IMR-90 (cell line): Measurements from ENCODE around the gene PHF14. TPM values are rescaled to one million over a fixed set of nuclear protein-coding genes. Genes with fewer than 3 reads are reported as not detected.
"Not testable (repeated sequence)": the region's sequence is repeated elsewhere in the genome, so short reads cannot be mapped to it uniquely, and the experiment has no call there.

Experiments used
- ATAC-seq: fragments of 200-7000 bp; cut with Tn5 transposase; 2 replicates; pipeline ENCODE4 v1.9.1; 2020; ENCODE audit warnings: low read depth, mild to moderate bottlenecking, moderate library complexity
- BruUV-seq: library from RNA; stranded (reverse); fragments of 400-500 nt; replicated peaks from 2 replicates; lab custom pipeline; 2021; lab: Mats Ljungman, UMichigan
- CTCF ChIA-PET: fragments of 300-600 bp; formaldehyde crosslinking; extraction: SDS; loops from one replicate; lab custom pipeline; 2021; ENCODE audit warnings: antibody characterized with exemption; lab: Yijun Ruan, JAX
- POLR2A ChIA-PET: fragments of 300-600 bp; sonication (Branson Sonifier 250); formaldehyde crosslinking; loops from one replicate; lab custom pipeline; 2022; ENCODE audit warnings: antibody characterized with exemption; ENCODE audit not compliant: unreplicated experiment; lab: Charles Lee
- DNase-seq: peaks from one replicate; pipeline ENCODE4 v3.0.0; 2013
- H2AFZ ChIP-seq: replicated peaks from 2 replicates; pipeline ENCODE3; 2013; ENCODE audit warnings: low read length, mild to moderate bottlenecking; ENCODE audit not compliant: poor library complexity
- H2AK5ac ChIP-seq: 2 replicates; pipeline ENCODE4 v1.6.1; 2013; ENCODE audit warnings: low read depth, low read length, inconsistent platforms
- H2AK9ac ChIP-seq: replicated peaks from 2 replicates; pipeline ENCODE3; 2013; ENCODE audit warnings: mild to moderate bottlenecking, low read depth, low read length, moderate library complexity; ENCODE audit not compliant: poor library complexity
- H2BK120ac ChIP-seq: 2 replicates; pipeline ENCODE4 v1.6.1; 2013; ENCODE audit warnings: low read depth, low read length, inconsistent platforms
- H2BK15ac ChIP-seq: 3 replicates; pipeline ENCODE4 v1.6.1; 2013; ENCODE audit warnings: low read depth, low read length, inconsistent platforms
- H2BK20ac ChIP-seq: 2 replicates; pipeline ENCODE4 v1.6.1; 2013; ENCODE audit warnings: low read depth, mild to moderate bottlenecking, inconsistent platforms, low read length, moderate library complexity
- H2BK5ac ChIP-seq: 2 replicates; pipeline ENCODE4 v1.6.1; 2013; ENCODE audit warnings: mild to moderate bottlenecking, low read depth, low read length, inconsistent platforms; ENCODE audit not compliant: poor library complexity, severe bottlenecking
- H3K14ac ChIP-seq: replicated peaks from 2 replicates; pipeline ENCODE4 v1.6.1; 2013; ENCODE audit warnings: low read depth, low read length, inconsistent platforms
- H3K18ac ChIP-seq: 2 replicates; pipeline ENCODE4 v1.6.1; 2013; ENCODE audit warnings: low read depth, low read length, control low read depth
- H3K23ac ChIP-seq: 2 replicates; pipeline ENCODE4 v1.6.1; 2013; ENCODE audit warnings: low read depth, low read length, inconsistent platforms
- H3K27ac ChIP-seq: 2 replicates; pipeline ENCODE4 v1.5.1; 2013; ENCODE audit warnings: mild to moderate bottlenecking, control low read depth, low read length; ENCODE audit not compliant: insufficient read depth
- H3K27me3 ChIP-seq: 2 replicates; pipeline ENCODE4 v1.6.1; 2013; ENCODE audit warnings: low read length; ENCODE audit not compliant: control insufficient read depth, insufficient read depth
- H3K36me3 ChIP-seq: 2 replicates; pipeline ENCODE4 v1.6.1; 2013; ENCODE audit warnings: low read length, mixed read lengths; ENCODE audit not compliant: control insufficient read depth, insufficient read depth
- H3K4ac ChIP-seq: 2 replicates; pipeline ENCODE4 v1.6.1; 2013; ENCODE audit warnings: low read depth, low read length, inconsistent platforms
- H3K4me1 ChIP-seq: 2 replicates; pipeline ENCODE4 v1.6.1; 2013; ENCODE audit warnings: low read length, mixed read lengths; ENCODE audit not compliant: control insufficient read depth, insufficient read depth
- H3K4me2 ChIP-seq: 2 replicates; pipeline ENCODE4 v1.6.1; 2013; ENCODE audit warnings: low read depth, mild to moderate bottlenecking, control low read depth, low read length, moderate library complexity
- H3K4me3 ChIP-seq: 2 replicates; pipeline ENCODE4 v1.5.1; 2013; ENCODE audit warnings: low read depth, mild to moderate bottlenecking, control low read depth, low read length, moderate library complexity; ENCODE audit not compliant: insufficient read depth
- H3K56ac ChIP-seq: 2 replicates; pipeline ENCODE4 v1.6.1; 2013; ENCODE audit warnings: low read length, inconsistent platforms; ENCODE audit not compliant: insufficient read depth; ENCODE audit errors: extremely low read depth
- H3K79me1 ChIP-seq, 2 experiments: 2 replicates each; pipeline ENCODE4 v1.6.1; 2013; ENCODE audit warnings: low read length in 2 of 2, inconsistent platforms in 1 of 2, low read depth in 1 of 2
- H3K9ac ChIP-seq: 2 replicates; pipeline ENCODE4 v1.6.1; 2013; ENCODE audit warnings: low read depth, low read length, control low read depth
- H3K9me1 ChIP-seq: 2 replicates; pipeline ENCODE4 v1.6.1; 2013; ENCODE audit warnings: low read length, inconsistent platforms; ENCODE audit not compliant: insufficient read depth
- H3K9me3 ChIP-seq: 2 replicates; pipeline ENCODE4 v1.6.1; 2013; ENCODE audit warnings: low read length; ENCODE audit not compliant: control insufficient read depth, insufficient read depth
- H4K20me1 ChIP-seq: 2 replicates; pipeline ENCODE4 v1.6.1; 2013; ENCODE audit warnings: low read length, inconsistent platforms; ENCODE audit not compliant: insufficient read depth
- H4K5ac ChIP-seq: 2 replicates; pipeline ENCODE4 v1.6.1; 2013; ENCODE audit warnings: mild to moderate bottlenecking, low read depth, low read length, control low read depth
- H4K8ac ChIP-seq, 2 experiments: 2 replicates each; pipeline ENCODE4 v1.6.1; 2013; ENCODE audit warnings: low read depth in 2 of 2, low read length in 2 of 2, control low read depth in 1 of 2, inconsistent platforms in 1 of 2
- H4K91ac ChIP-seq: 2 replicates; pipeline ENCODE4 v1.6.1; 2013; ENCODE audit warnings: low read depth, low read length, inconsistent platforms; ENCODE audit not compliant: insufficient read depth
- WGBS, 2 experiments: methylation state at CpG; one replicate each; pipeline versions ENCODE4 v1.1.5 to v1.1.7; 2013; ENCODE audit warnings: missing lambda C conversion rate in 2 of 2; ENCODE audit not compliant: insufficient read length in 1 of 2; ENCODE audit errors: extremely low coverage in 2 of 2; 5-methylcytosine and 5-hydroxymethylcytosine counted together
- dilution Hi-C: fragments of 300-500 bp; cut with HindIII; formaldehyde crosslinking; loops from one replicate; pipeline ENCODE4 v1.14.3; 2018; ENCODE audit warnings: low sequenced_read_pairs; ENCODE audit not compliant: unreplicated experiment
- in situ Hi-C: fragments of 300-500 bp; cut with MboI; formaldehyde crosslinking; loops from 3 replicates; pipeline ENCODE4 v1.14.3; 2019; ENCODE audit warnings: low sequenced_read_pairs, inconsistent platforms, mixed read lengths
- intact Hi-C: fragments of 100-400 bp; cut with micrococcal nuclease; formaldehyde crosslinking; loops from 2 replicates; pipeline ENCODE4 v1.10.0; 2022
- polyA plus RNA-seq, 3 experiments: library from polyadenylated mRNA; depleted of rRNA; stranded (reverse); fragments of >200 nt; gene quantifications; 2 replicates each; pipeline ENCODE4 v1.2.3, GENCODE V29; 2012; ENCODE audit warnings: low replicate concordance in 1 of 3
- total RNA-seq: library from RNA; depleted of rRNA; stranded (reverse); fragments of >200 nt; gene quantifications from 2 replicates; pipeline ENCODE4 v1.2.3, GENCODE V29; 2012

The PHF14 gene
- total and polyA plus RNA-seq, 2 of the 4 experiments (the other 2 are of a cell fraction), result 8.7 to 17.2 TPM

DNA sequence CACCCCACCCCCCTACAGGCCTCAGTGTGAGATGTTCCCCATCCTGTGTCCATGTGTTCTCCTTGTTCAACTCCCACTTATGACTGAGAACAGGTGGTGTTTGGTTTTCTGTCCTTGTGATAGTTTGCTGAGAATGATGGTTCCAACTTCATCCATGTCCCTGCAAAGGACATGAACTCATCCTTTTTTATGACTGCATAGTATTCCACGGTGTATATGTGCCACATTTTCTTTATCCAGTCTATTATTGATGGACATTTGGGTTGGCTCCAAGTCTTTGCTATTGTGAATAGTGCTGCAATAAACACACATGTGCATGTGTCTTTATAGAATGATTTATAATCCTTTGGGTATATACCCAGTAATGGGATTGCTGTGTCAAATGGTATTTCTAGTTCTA is 13.4 kb upstream of the PHF14 start:
- dilution Hi-C loops, H4K8ac ChIP-seq, H2BK15ac ChIP-seq, H2AK5ac ChIP-seq, H2BK120ac ChIP-seq, POLR2A ChIA-PET, H3K4me1 ChIP-seq, H3K9me3 ChIP-seq, H3K18ac ChIP-seq, H4K91ac ChIP-seq, H3K14ac ChIP-seq, H3K56ac ChIP-seq, intact Hi-C loops, CTCF ChIA-PET, H3K4me3 ChIP-seq, H2AFZ ChIP-seq, H3K4ac ChIP-seq, H2AK9ac ChIP-seq, DNase-seq, H3K9me1 ChIP-seq, H3K23ac ChIP-seq, H4K5ac ChIP-seq, H3K9ac ChIP-seq, H3K4me2 ChIP-seq, H4K20me1 ChIP-seq, H3K79me1 ChIP-seq, H3K27me3 ChIP-seq, BruUV-seq, H2BK5ac ChIP-seq, H3K27ac ChIP-seq, ATAC-seq, H3K36me3 ChIP-seq, H2BK20ac ChIP-seq, in situ Hi-C loops: not testable (repeated sequence)
- WGBS, 2 experiments, result no CpG with 5 or more reads among the region's 1 CpG

DNA sequence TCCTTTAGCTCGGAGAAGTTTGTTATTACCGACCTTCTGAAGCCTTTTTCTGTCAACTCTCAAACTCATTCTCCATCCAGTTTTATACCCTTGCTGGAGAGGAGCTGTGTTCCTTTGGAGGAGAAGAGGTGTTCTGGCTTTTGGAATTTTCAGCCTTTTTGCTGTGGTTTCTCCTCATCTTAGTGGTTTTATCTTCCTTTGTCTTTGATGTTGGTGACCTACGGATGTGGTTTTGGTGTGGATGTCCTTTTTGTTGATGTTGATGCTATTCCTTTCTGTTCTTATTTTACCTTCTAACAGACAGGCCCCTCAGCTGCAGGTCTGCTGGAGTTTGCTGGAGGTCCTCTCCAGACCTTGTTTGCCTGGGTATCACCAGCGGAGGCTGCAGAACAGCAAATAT is 8.7 kb upstream of the PHF14 start:
- H2BK20ac ChIP-seq, BruUV-seq, CTCF ChIA-PET, H3K9me3 ChIP-seq, H3K18ac ChIP-seq, H3K4ac ChIP-seq, H2AK5ac ChIP-seq, H2BK120ac ChIP-seq, H4K91ac ChIP-seq, H4K5ac ChIP-seq, in situ Hi-C loops, dilution Hi-C loops, H3K27me3 ChIP-seq, H3K9me1 ChIP-seq, H3K4me1 ChIP-seq, H2BK5ac ChIP-seq, H3K9ac ChIP-seq, H3K23ac ChIP-seq, H3K56ac ChIP-seq, H3K36me3 ChIP-seq, DNase-seq, POLR2A ChIA-PET, H2BK15ac ChIP-seq, intact Hi-C loops, H3K79me1 ChIP-seq, H3K14ac ChIP-seq, H2AFZ ChIP-seq, ATAC-seq, H3K4me3 ChIP-seq, H2AK9ac ChIP-seq, H3K27ac ChIP-seq, H4K8ac ChIP-seq, H3K4me2 ChIP-seq, H4K20me1 ChIP-seq: not testable (repeated sequence)
- no CpG with 5 or more reads among the region's 4 CpGs for WGBS, 2 experiments
